ENCODE results near the gene GPR150.

Gene GPR150

GRCh38 chr5:95620030-95620869 is at the start of gene GPR150:
TSS of gene GPR150 (plus strand) at chr5:95620087. CDS start at chr5:95620276, 189 bp downstream.
- no peak for DNase-seq (ENCODE audit: low read depth)

DNA sequence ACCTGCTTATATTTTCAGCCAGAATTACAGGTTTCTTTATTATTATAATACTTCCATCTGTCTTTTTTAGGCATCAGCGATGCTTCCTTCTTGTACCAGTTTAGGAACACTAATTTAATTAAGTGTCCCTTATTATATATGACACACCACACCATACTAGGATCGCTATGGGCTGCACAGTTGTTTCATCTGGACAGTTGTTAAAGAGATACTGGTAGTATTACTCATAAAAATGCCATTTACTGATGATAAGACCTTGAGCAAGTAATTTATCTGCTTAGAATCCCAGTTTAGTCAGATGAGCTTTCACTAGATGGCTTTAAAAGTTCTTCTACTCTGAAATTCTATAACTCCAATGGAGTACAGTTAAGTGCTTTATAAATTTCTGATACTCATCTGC is 47.9 kb upstream of the GPR150 start:
- DNase-seq (ENCODE audit: low read depth): no peak

GRCh38 chr5:95581576-95581975 is 38.3 kb upstream of the GPR150 start:
- DNase-seq (ENCODE audit: low read depth): no peak

GRCh38 chr5:95583992-95584391 is 35.9 kb upstream of the GPR150 start:
- DNase-seq (ENCODE audit: low read depth): no peak

GRCh38 chr5:95590880-95591279 is 29.0 kb upstream of the GPR150 start:
- DNase-seq (ENCODE audit: low read depth): no peak

DNA sequence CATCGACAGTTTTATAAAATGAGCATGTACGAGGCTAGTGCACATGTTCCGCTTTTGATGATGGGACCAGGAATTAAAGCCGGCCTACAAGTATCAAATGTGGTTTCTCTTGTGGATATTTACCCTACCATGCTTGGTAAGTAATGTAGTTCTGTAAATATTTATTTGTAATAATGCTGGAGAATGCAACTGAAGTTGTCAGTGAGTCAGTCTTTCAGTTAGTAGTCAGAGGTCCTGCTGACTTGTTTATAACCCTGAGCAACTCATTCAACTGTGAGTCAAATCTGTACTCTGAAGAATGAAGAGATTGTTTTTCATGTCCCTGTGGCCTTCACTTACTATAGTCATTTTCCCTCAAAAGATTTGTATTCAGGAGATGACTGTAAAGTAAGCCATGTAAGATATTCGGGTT is 28.4 kb upstream of the GPR150 start:
- DNase-seq (ENCODE audit: low read depth): peak; percentile 84

- no peak for DNase-seq (ENCODE audit: low read depth)
Measured at GRCh38 chr5:95595289-95595931, 24.5 kb upstream of the GPR150 start.

- no peak for DNase-seq (ENCODE audit: low read depth)
Measured at GRCh38 chr5:95599252-95599651, 20.6 kb upstream of the GPR150 start.

- no peak for DNase-seq (ENCODE audit: low read depth)
Measured at GRCh38 chr5:95600557-95600956, 19.3 kb upstream of the GPR150 start.

GRCh38 chr5:95605786-95606185 is 14.1 kb upstream of the GPR150 start:
- no peak for DNase-seq (ENCODE audit: low read depth)

- DNase-seq (ENCODE audit: low read depth): no peak
Measured at GRCh38 chr5:95606419-95606818, 13.5 kb upstream of the GPR150 start.

- no peak for DNase-seq (ENCODE audit: low read depth)
Measured at GRCh38 chr5:95609711-95610110, 10.2 kb upstream of the GPR150 start.

GRCh38 chr5:95610546-95610945 is 9.3 kb upstream of the GPR150 start:
- DNase-seq (ENCODE audit: low read depth): no peak

GRCh38 chr5:95611396-95611795 is 8.5 kb upstream of the GPR150 start:
- DNase-seq (ENCODE audit: low read depth): no peak

- no peak for DNase-seq (ENCODE audit: low read depth)
Measured at GRCh38 chr5:95613514-95613913, 6.4 kb upstream of the GPR150 start.

DNA sequence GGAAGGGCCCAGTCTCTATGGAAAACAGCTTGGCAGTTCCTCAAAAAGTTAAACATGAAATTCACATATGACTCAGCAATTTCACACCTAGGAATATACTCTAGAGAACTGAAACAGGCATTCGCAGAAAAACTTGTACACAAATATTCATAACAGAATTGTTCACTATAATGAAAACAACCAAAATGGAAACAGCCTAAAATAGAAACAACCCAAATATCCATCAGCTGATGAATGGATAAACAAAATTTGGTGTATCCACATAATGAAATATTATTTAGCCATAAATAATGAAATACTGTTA is 4.8 kb upstream of the GPR150 start:
- no peak for DNase-seq (ENCODE audit: low read depth)

- DNase-seq (ENCODE audit: low read depth): no peak
Measured at GRCh38 chr5:95617057-95617456, 2.8 kb upstream of the GPR150 start.

DNA sequence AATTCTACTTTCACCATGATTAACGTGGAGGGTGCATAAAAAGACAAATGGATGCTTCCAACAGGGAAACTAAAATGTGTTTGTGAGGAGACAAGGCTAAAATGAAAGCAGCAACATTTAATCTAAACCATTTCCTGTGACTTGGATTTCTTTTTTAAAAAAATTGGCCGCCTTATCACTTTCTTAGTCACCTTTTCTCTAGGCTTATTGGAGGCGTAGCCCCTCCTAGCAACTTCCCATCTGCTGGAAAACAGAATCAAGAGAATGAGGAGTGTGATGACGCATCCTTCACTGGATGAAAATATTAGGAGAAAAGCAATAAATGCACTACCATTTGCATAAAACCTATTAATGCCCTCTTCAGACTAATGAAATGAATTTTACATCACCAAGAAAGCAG is 791 bp upstream of the GPR150 start:
- DNase-seq (ENCODE audit: low read depth): no peak

DNA sequence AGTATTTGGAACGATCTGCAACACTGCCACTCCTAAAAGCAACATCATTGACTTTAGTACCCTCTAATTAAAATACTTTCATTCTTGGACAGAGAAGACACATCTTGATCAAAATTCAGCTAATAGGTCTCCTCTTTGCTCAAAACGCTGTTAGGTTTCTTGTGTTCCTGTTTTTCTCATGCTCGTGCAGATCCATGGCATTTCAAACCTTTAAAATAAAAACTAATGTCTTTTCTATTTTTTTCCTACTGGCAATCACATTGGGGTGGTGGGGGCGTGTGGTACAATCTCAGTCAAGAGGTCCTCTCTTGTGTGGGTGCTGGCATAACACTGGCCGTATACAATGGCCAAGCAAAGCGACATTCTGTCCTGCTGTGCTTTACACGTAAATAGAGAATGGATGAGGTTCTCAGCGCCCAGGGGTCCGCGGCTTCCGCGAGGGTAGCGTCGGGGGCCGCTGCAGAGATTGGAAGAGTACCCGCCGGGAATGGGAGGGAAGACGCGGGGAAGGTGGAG is 315 bp upstream of the GPR150 start:
- no peak for DNase-seq (ENCODE audit: low read depth)

DNA sequence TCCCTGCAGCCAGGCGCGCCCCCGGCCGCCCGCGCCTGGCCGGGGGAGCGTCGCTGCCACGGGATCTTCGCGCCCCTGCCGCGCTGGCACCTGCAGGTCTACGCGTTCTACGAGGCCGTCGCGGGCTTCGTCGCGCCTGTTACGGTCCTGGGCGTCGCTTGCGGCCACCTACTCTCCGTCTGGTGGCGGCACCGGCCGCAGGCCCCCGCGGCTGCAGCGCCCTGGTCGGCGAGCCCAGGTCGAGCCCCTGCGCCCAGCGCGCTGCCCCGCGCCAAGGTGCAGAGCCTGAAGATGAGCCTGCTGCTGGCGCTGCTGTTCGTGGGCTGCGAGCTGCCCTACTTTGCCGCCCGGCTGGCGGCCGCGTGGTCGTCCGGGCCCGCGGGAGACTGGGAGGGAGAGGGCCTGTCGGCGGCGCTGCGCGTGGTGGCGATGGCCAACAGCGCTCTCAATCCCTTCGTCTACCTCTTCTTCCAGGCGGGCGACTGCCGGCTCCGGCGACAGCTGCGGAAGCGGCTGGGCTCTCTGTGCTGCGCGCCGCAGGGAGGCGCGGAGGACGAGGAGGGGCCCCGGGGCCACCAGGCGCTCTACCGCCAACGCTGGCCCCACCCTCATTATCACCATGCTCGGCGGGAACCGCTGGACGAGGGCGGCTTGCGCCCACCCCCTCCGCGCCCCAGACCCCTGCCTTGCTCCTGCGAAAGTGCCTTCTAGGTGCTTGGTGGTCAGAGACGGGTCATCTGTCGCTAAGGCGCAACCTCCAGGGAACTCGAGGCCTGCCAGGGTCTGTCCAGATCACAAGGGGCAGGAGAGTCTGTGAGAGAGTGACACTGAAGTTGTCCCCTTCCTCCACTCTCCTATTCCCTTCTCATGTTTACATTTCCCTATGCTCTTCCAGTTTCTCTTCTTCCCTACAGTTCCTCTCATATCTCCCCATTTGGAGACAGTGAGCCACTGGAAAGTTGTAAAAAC is 1.3 kb downstream of the GPR150 start:
- DNase-seq (ENCODE audit: low read depth): no peak

DNA sequence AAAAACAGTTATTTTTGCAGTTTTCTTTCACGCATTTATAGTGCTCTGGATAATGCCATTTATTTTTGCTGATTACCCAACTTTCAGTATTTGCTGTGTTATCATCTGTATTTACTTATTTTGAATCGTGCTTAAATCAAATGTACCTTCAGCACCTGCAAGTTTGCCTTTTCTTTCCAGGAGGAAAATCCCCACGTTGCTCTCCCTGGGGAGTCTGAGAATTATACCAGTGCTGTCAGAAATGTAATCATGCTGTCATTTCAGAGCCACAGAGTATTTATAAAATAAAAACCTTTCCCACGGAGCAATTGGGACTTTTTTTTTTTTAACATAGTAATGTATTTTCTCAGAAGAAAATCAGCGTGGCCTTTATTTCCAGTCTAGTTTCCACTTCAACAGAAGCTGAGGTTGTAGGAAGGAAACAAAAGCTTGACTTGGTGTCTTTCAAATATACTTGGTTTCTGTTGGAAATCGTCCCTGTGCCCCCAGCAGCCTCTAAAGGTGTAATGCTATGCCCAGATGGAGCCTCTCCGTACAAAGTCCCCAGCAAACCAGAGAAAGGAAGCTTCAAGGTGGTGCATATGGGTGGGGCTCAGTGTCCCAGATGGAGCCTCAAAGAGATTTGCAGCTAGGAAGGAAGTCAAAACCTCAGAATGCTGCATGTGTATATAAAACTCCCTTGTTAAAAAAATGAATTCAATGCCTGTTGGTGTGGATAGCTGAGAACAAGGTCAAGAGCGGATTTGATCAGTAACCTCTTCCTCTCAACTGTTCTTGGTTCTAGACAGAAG is 2.1 kb downstream of the GPR150 start:
- DNase-seq (ENCODE audit: low read depth): no peak

DNA sequence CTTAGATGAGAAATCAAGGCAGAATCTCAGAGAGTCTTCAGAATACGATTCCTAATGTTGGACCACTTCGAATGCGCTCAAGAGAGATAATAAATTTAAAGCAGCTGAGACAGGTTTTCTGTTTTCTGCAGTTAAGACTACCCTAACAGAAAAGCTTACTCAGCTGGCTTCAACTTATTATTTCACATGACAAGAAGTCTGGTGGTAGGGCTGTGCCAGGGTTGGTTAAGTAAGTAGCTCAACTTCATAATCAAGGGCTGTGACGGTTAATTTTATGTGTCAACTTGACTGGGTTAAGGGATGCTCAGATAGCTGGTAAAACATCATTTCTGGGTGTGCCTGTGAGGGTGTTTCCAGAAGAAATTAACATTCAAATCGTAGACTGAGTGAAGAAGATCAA is 3.8 kb downstream of the GPR150 start:
- no peak for DNase-seq (ENCODE audit: low read depth)
